Thyroid gland (tissue), 4 donors: ENCODE data around the gene PCID2. TPM values are rescaled to one million over a fixed set of nuclear protein-coding genes. Genes with fewer than 3 reads are reported as not detected.

ENCODE experiments used
- DNase-seq, 2 donors: peaks; one replicate each; pipeline ENCODE4 v3.0.0-alpha.2; 2019
- H3K27ac ChIP-seq, 3 donors: fragments of 200-600 bp; sonication (generic); 1 replicate in 2 of 3; 2 replicates in 1 of 3; pipeline ENCODE4 v1.5.1; 2016 to 2019; ENCODE audit warnings: mild to moderate bottlenecking in 1 of 3, moderate library complexity in 1 of 3
- H3K27me3 ChIP-seq: fragments of 200-600 bp; sonication (generic); one replicate; pipeline ENCODE4 v1.5.1; 2019
- H3K36me3 ChIP-seq, 2 donors: fragments of 200-600 bp; sonication (generic); one replicate each; pipeline ENCODE4 v1.5.1; 2016 to 2019
- H3K4me1 ChIP-seq, 2 donors: fragments of 200-600 bp; sonication (generic); one replicate each; pipeline ENCODE4 v1.5.1; 2017 to 2019
- H3K4me3 ChIP-seq, 3 donors: fragments of 200-600 bp; sonication (generic); replicated peaks in 1 of 3; 1 replicate in 2 of 3; 2 replicates in 1 of 3; pipeline ENCODE4 v1.5.1; 2016; ENCODE audit warnings: mild to moderate bottlenecking in 1 of 3
- H3K9me3 ChIP-seq: fragments of 200-600 bp; sonication (generic); one replicate; pipeline ENCODE4 v1.5.1; 2017
- POLR2A ChIP-seq, 2 donors: fragments of 450-650 bp; IDR thresholded peaks; one replicate each; pipeline ENCODE4 v1.6.1; 2017; ENCODE audit warnings: antibody characterized with exemption in 2 of 2, mild to moderate bottlenecking in 2 of 2, moderate library complexity in 1 of 2
- WGBS, 2 donors: methylation state at CpG; one replicate each; pipeline ENCODE4 v1.1.5; 2017; 5-methylcytosine and 5-hydroxymethylcytosine counted together
- intact Hi-C: fragments of 100-400 bp; cut with DNase I; formaldehyde crosslinking; loops from one replicate; pipeline ENCODE4 v1.15.1; 2023
- total RNA-seq, 4 donors: library from RNA; depleted of rRNA; stranded (reverse); fragments of >200 nt; gene quantifications; one replicate each; pipeline ENCODE4 v1.2.3, GENCODE V29; 2016
- TF ChIP-seq, protein P1 (sequence below), 6 experiments: fragments of 200-600 bp in 3 of 6; fragments of 450-650 bp in 3 of 6; sonication (generic) in 3 of 6; IDR thresholded peaks; one replicate each; pipeline ENCODE4 v1.5.1; 2016 to 2019; ENCODE audit warnings: antibody characterized with exemption in 6 of 6, mild to moderate bottlenecking in 2 of 6, inconsistent platforms in 1 of 6, moderate library complexity in 1 of 6

The PCID2 gene
- total RNA-seq, 4 donors from 2014 or later = 50.5 to 75.6 (median 56.5) TPM

DNA sequence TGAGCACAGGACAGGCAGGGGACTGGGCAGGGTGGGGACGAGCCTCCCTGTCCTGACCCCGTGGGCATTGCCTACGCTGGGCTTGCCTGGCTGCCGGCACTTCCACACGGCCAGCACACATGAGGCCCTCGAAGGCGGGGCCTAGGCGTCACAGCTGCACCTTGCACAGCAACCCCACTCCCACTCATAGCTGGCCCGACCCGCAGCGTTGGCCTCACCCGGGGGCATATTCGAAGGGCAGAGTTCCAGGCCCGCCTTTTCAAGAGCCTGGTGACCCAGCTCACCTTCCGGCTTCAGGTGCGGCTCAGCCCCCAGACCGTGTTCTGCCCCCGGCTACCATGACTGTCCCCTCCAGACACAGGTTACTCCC is 66.9 kb downstream of the PCID2 start:
- Histone ChIP-seq H3K4me1 (peaks cover 0 to 7% of the 10 kb centered on the region in 2 donors), H3K27ac (no peak overlapping the region), H3K36me3 (no peaks in the 10 kb centered on the region), H3K27me3 (no peaks in the 10 kb centered on the region), H3K9me3 (no peaks in the 10 kb centered on the region), H3K4me3 (no peak overlapping the region)
- DNase-seq = peak in 1 of 2 donors; percentile 1
- 94 to 95% methylated on average over 10 to 16 of the region's 18 CpGs for WGBS, 2 donors
- no peak for TF ChIP-seq POLR2A (IDR thresholded peaks at IDR 0.05)
- TF ChIP-seq, protein P1, sequence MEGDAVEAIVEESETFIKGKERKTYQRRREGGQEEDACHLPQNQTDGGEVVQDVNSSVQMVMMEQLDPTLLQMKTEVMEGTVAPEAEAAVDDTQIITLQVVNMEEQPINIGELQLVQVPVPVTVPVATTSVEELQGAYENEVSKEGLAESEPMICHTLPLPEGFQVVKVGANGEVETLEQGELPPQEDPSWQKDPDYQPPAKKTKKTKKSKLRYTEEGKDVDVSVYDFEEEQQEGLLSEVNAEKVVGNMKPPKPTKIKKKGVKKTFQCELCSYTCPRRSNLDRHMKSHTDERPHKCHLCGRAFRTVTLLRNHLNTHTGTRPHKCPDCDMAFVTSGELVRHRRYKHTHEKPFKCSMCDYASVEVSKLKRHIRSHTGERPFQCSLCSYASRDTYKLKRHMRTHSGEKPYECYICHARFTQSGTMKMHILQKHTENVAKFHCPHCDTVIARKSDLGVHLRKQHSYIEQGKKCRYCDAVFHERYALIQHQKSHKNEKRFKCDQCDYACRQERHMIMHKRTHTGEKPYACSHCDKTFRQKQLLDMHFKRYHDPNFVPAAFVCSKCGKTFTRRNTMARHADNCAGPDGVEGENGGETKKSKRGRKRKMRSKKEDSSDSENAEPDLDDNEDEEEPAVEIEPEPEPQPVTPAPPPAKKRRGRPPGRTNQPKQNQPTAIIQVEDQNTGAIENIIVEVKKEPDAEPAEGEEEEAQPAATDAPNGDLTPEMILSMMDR (IDR thresholded peaks at IDR 0.05) = no peak
- intact Hi-C loops = no loop called here

DNA sequence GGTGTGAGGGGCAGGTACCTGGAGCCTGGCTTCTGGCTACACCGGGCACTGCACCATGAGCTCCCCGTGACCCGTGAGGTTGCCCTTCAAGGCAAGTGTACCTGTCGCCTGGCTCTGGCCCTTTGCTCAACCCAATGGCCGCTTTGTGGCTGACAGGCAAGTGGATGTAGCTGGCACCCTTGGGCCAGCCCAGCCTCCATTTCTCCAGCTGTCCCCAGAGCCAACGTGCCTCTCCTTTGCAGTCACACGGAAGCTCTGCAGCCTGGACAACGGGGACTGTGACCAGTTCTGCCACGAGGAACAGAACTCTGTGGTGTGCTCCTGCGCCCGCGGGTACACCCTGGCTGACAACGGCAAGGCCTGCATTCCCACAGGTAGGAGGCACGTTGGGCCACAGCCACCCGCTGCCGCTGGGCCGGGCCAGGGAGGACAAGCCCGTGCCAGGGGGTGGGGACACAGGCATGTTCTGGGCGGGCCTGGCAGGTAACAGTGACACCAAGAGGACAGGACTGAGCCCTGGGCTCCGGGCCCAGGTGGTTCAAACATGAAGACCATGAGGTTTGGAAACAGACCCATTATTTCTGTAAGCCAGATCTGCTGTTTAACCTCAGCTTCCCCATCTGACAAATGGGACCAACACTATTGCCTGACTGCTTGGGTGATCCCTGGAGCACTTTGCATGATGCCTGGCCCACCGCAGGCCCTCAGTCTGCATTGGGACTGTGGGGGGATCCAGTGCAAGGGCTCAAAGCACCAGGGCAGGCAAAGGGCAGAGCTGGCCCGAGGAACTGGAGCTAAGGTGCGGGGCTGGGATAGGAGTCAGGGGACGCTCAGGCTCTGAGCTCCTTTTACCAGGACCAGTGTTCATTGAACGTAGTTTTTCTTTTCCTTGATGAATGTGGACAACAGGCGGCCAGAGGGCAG is 67.5 kb downstream of the PCID2 start:
- Histone ChIP-seq H3K9me3 (no peaks in the 10 kb centered on the region), H3K36me3 (no peaks in the 10 kb centered on the region), H3K27ac (no peak overlapping the region), H3K4me1 (peaks cover 0 to 7% of the 10 kb centered on the region in 2 donors), H3K4me3 (no peak overlapping the region), H3K27me3 (no peaks in the 10 kb centered on the region)
- DNase-seq = peak in 1 of 2 donors; percentile 2
- intact Hi-C loops = no loop called here
- WGBS, 2 donors = 94 to 99% methylated on average over 15 to 17 of the region's 26 CpGs
- no peak for TF ChIP-seq POLR2A (IDR thresholded peaks at IDR 0.05)
- TF ChIP-seq, protein P1 (IDR thresholded peaks at IDR 0.05) = no peak

DNA sequence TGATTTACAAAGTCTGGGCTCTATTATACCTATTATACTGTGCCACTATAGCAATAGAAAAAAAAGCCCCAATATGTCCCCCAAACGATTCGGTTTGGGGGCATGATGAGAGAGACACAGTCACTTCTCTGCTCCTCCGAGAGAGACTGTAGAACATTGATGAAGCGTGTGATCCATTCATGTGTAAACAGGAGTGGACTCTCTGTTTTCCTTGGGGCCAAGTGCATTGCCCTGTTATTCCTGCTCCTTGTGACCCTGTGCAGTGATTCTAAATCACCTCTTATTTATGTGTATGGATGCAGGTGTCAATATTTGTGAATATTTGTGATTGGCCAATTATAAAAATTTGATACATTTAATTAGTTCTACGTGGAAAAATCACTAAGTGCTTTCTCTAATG is 68.9 kb downstream of the PCID2 start:
- peaks cover 0 to 7% of the 10 kb centered on the region in 2 donors for H3K4me1 ChIP-seq
- no peaks in the 10 kb centered on the region for H3K27me3 ChIP-seq
- DNase-seq = peak in 1 of 2 donors; percentile 4
- no peak overlapping the region for H3K27ac ChIP-seq
- TF ChIP-seq POLR2A (IDR thresholded peaks at IDR 0.05) = no peak
- TF ChIP-seq, protein P1 (IDR thresholded peaks at IDR 0.05) = no peak
- WGBS, 2 donors = 36 to 48% methylated on average over 5 of the region's 5 CpGs
- H3K9me3 ChIP-seq = no peaks in the 10 kb centered on the region
- intact Hi-C loops = no loop called here
- H3K4me3 ChIP-seq = no peak overlapping the region
- no peaks in the 10 kb centered on the region for H3K36me3 ChIP-seq

DNA sequence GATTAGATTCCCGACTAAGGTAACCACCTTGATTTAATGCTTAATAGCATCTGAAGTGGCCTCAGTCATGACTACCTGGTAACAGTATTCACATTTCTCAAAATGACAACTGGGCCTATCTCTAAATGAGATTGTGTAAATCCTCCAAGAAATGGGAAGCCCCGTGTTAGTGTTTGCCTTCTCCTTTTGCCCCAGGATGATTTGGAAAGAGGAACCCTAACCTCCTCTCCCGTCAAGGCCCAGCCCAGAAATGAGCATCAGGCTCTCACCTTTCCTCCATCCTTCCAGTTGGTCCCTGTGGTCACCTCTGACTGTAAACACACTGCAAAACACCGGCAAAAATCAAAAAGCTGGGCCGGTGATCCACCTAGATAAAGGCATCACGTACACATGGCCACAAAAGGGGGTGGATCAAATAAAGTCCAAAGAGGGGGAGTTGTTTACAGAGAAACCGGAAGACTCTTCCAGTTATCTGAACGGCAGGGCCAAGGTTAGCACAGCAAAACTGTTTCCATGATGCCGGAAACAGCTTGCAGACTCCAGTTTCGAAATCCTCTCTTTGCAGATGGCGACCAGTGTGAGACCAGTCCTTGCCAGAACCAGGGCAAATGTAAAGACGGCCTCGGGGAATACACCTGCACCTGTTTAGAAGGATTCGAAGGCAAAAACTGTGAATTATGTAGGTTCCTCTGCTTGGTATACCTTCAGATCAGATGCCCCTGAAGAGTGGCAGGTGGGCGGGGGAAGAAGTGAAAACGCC is 69.5 kb downstream of the PCID2 start:
- 84 to 85% methylated on average over 16 of the region's 16 CpGs for WGBS, 2 donors
- Histone ChIP-seq H3K9me3 (no peaks in the 10 kb centered on the region), H3K4me3 (no peak overlapping the region), H3K4me1 (peaks cover 0 to 7% of the 10 kb centered on the region in 2 donors), H3K36me3 (no peaks in the 10 kb centered on the region), H3K27ac (no peak overlapping the region), H3K27me3 (no peaks in the 10 kb centered on the region)
- TF ChIP-seq POLR2A (IDR thresholded peaks at IDR 0.05) = no peak
- TF ChIP-seq, protein P1 (IDR thresholded peaks at IDR 0.05) = no peak
- no peak for DNase-seq
- intact Hi-C loops = no loop called here
